ENCODE measurements around the gene IGSF21.

- TF ChIP-seq POLR2A (IDR thresholded peaks at IDR 0.05; ENCODE audit: low read length): no peak
- no peak for TF ChIP-seq CTCF (IDR thresholded peaks at IDR 0.05)
- no peak for TF ChIP-seq SMC3 (IDR thresholded peaks at IDR 0.05)
- TF ChIP-seq EP300 (IDR thresholded peaks at IDR 0.05): no peak
- TF ChIP-seq HOXA7 (CRISPR knock-in tag; IDR thresholded peaks at IDR 0.05): no peak
- TF ChIP-seq NR3C1 (IDR thresholded peaks at IDR 0.05): no peak
- TF ChIP-seq NPAS2 (CRISPR knock-in tag; IDR thresholded peaks at IDR 0.05; ENCODE audit: borderline replicate concordance): no peak
- no peak for TF ChIP-seq REST (IDR thresholded peaks at IDR 0.05)
These were observed 211.5 kb downstream of the IGSF21 start for GRCh38 chr1:18319099-18319498.
